IPS DF 19.7 (cell line): ENCODE measurements around the gene AAGAB.

Experiments used
- DNase-seq: peaks from one replicate; pipeline ENCODE4 v3.0.0-alpha.2; 2013; ENCODE audit warnings: low read depth, low spot score

Gene AAGAB

DNA sequence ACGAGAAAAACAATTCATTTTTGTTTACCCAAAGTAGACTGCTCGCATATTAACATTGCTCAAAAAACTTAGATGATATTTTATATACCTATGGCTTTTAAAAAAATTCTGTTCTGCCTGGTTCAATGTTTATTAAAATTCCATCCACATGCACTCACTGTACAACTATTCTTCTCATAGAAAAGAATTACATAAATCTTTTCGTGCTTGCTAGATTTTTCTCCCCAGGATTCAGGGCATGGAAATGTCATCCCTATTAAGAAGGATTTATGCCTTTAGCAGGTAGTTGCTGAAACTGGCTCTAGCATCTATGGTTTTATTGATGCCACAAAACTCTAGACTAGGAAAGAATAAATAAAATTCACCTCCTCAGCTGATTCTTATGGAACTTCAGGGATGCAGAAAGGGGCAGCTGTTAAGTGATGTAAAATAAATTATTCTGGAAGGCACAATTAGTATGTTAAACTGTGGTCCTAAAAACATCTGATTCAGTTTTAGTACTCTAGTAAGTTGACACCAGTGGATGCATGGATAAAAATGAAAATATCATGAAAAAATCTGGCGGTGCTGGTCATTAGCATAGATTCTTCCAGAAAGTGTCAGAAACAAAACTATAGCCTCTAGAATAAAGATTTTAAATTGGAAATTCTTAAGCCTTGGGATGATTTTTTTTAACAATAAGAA lies 41.6 kb downstream of the AAGAB start:
- DNase-seq, result no peak

DNA sequence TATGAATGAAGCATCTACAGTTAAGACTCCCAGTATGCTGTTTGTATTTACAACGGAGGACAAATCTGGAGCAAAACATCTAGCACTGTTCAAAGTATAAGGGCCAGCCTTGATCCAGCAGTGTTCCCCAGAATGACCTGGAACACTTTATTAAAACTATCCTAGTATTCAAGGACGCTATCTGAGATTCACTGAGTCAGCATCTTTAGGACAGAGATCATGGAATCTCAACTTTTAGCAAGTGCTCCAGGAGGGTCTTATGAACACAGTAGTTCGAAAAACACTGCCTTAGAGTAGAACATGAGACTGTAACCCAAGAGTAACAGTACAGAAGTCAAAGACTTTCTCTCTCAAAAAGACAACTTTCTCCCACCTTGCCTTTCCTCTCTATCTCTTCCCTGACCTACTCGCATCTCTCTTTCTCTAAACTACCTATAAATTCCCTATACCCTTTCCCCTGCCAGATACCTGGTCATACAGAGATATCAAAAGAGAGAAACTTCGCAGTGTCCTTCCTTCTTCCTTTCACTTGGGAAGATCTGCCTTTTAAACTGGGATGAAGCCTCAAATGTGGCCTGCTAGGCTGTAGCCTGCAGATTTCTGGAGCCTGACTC lies 43.8 kb downstream of the AAGAB start:
- no peak for DNase-seq

DNA sequence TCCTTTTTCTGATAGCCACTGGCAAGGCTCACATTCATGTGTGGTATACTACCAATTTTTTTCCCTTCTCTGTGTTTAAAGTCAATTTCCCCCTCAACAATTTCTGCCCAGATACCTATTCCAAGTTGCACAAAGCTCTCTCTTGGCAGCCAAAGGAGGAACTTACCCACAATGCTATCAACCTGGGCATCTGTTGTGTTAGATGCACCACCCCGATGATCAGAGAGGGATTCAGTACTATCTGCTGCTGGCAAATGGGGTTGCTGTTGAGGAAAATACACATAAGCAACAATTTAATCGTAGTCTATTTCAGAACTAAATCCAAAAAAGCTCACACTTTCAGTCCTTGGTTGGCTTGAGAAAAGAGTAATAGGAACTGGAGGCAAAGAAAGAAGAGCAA lies 46.1 kb downstream of the AAGAB start:
- DNase-seq, result no peak

DNA sequence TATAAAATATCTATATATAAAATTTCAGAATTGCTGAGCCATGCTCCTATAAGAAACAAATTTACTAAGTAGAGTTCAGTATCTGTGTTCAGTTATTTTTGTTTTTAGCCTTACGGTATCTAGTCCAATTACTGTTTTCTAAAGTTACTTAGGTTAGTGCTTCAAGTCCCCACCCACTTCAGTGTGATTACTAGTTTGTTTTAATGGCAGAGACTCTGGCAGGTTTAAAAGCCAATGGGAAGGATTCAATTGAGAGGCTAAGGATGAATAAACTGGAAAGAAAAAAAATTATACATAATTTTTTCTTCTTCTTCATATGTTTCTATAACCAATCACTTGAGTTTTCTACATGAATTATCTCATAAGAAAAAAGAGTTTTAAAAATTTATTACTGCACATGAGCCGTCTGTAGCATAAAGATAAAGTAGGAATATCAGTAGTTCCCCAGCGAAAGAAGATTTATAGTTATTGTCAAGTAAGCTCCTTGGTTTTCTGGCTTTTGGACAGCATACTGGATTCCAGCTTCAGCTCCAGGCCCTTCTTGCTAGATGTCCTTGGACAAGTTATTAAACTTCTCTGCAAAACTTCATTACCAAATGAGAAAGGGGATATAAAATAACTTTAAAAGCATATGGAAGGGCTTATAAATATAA lies 46.8 kb downstream of the AAGAB start:
- DNase-seq, result no peak

DNA sequence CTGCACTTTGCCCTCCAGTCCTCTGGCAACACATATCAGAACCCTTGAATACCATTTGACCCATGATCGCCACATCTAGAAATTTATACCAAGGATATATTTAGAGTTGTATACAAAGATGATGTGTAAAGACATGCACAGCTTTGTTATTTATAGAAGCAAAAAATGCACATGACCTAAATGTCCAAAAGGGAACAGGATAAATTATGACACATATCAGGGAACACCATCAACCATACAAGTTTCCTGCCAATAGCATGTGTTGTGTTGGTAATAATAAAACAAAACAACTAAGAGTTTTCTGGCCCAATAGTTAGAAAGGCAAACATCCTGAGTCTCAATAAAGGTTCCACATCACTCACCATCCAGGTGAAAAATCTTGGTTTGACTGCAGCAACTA lies 51.5 kb downstream of the AAGAB start:
- DNase-seq, result no peak

DNA sequence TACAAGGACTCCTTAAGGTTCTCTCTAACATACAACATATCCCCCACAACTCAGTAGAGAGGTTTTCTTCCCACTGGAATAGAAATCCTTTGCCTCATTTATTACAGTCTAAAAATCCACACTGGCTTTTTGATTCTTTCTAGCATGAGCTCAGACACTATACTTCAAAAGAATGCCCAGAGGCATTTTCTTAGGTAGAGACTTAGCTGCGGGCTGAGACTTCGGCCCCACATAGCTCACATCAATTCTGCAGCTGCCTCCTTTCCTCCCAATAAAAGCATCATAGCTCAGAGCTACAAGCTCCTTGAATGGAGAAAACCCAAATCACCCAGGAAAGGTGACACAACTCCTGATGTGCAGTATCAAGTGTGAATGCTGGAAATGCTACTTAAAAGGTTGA lies 52.4 kb downstream of the AAGAB start:
- DNase-seq, result no peak

DNA sequence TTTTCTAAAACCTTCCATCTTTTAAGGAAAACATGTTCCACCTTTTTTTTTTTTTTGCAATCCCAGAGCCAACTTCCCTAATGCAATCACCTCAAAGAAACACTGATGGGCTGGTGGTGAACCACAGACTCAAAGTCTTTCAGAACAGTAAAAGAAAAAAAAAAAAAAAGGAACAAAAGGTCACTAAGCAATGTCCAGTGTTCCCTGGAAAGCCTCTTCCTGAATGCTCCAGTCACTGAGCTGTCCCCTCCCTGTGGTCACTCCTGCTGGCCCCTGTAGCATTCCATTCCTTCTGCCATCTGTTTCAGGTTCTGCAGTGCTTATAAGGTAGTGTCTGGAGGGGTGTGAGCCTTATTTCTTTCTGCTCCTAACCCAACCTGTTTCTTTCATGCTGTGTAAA lies 53.3 kb downstream of the AAGAB start:
- no peak for DNase-seq

DNA sequence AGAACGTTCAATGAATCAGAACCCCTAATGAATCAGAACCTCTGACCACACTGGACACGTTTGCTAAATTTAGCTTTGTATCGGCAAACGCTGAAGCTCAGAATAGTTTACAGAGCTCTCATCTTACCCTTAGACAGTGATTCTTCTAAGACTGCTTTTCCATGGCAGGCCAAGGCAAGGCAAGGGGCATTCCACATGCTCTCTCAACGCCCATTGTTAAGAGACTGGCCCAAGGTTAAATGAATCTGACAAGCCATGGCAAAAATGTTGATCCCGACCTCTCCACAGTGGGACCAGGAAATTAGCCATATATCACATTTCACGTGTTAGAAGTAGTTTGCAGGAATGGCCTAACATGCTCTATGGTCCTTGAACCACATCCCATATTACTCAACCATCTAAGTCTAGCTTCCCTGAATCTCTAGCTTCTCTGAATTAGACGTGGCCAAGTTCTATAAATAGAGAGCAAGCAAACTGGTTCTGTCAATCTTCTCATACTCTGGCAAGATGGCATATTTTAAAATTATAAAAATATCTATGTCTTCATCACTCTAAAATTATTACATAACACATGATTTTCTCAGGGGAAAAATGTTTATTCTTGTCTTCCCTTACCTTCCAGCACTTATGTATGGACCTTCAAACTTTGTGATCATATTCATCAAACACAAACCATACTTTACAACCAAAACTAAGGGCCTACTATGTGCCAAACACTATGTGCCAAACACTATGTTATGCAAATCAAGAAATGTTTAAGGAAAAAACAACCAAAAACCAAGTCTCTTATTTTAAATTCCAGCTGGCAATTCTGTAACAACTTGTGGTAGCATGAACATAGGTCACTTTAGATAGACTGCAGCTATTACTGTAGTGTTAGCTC lies 54.3 kb downstream of the AAGAB start:
- DNase-seq, result no peak

DNA sequence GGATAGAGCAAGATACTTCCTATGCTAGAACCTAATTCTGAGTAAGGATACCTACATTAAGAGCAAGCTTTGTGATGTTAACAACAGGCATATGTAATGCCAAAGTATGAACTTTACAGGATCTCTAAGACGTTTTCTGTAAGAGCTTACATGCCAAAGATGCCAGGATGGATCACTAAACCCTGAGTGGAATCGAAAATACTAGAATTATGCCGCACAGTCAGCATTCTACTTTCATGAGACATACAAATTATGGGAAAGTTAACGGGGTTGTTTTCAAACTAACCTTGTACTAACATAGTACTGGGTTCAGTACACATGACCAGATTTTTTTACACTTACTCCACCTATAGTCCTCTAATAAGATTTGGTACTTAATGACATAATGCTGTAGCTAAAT lies 55.1 kb downstream of the AAGAB start:
- DNase-seq, result no peak

DNA sequence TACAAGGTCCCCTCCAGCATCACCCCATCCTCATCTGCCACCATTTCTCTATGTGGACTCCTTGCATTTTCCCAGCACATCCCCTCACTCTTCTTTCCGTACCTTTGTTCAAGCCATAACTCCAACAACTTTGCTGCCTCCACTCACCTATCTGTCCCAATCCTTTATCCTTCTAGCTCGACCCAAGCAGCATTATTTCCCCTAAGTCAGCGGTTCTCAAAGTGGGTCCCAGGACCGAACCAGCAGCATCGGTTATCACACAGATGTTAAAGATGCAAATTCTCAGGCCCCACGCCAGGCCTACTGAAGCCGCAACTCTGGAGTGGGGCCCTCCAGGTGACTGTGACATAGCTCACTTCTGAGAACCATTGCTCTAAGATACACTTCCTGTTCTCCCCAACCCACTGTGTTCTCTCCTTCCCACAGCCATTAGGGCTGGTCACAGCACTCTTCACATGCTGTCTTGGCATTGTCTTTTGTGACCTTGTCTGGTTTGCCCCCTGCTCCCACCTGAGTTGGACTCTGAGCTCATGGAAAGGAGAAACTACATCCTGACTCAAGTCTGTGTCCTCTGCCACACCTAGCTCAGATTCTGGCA lies 56.2 kb downstream of the AAGAB start:
- DNase-seq, result no peak

DNA sequence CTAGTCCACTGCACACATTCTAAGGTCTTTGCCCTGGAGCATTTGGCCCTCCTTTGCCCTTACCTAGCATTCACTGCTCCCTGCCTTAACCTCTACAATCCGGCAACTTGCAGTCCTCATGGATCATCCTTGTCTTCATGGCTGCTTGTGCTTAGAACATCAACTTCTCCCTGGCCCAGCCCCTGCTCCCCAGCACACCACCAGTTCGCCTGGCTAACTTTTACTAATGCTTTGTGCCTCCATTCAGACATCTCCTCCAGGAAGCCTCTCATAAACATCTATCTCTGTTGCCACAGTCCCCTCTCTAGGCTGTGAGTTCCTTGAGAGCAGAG lies 57.1 kb downstream of the AAGAB start:
- DNase-seq, result no peak

DNA sequence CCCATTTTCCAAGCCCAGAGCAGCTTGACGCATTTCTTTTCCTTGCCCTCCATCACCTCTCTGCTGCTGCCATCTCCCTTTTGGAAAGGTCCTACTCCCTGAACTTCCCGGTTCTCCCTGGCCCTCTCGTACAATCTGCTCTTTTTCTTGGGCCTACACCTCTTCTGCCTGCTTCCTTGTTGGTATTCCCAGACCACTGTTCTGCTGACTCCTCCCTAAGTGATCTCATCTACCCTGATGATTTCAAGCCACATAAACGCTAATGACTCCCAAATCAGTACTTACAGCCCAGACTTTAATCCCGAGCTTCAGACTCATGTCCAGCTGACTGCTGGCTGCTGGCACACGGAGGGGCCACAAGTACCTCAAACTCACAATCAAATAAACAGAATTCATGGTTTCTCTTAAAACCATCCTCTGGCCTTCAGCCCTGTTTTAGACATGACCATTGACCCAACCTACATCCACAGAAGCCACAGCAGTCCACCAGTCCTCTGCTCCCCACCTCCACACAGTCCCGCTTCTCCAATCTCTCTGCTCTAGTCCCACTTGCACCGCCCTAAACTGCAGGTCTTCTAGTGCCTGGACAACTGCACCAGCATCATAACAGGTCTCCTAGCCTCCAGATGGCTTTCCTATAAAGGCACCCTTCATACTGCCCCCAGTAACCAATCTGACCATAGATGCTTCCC lies 57.6 kb downstream of the AAGAB start:
- DNase-seq, result no peak

DNA sequence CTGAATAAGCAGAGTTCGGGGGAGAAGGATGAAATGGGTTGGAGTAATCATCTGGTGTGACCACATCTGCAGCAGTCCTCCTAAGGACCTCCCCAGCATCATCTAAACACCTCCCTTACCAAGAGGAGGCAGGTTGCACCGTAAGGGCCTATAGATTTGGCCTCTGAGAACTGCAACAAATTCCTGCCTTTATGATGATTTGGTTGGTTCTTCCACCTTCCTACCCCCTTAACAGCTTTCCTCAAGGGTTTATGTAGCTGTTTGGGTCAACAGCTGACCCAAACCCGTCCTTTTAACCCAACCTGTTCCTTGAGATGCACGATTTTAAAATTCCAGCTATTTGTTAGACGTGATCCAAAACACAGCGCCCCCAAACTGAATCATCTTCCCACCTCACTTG lies 58.2 kb downstream of the AAGAB start:
- no peak for DNase-seq

DNA sequence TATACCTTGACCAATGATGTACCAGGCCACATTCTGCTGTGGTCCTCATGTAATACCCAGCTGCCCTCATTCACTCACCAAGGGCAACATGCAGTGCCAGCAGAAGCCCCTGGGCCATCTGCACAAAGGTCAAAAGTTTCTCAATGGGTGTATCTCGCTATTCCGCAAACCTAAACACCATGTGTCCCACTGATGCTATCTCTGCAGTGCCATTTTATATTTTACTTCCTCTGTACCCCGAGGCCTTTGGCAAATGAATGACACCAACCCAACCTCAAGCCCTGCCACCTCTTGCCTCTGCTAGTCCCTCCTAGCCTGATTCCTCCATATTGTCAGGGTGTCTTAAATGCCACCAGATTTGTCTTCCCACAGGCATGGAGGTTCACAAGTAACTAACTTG lies 59.2 kb downstream of the AAGAB start:
- DNase-seq, result no peak

DNA sequence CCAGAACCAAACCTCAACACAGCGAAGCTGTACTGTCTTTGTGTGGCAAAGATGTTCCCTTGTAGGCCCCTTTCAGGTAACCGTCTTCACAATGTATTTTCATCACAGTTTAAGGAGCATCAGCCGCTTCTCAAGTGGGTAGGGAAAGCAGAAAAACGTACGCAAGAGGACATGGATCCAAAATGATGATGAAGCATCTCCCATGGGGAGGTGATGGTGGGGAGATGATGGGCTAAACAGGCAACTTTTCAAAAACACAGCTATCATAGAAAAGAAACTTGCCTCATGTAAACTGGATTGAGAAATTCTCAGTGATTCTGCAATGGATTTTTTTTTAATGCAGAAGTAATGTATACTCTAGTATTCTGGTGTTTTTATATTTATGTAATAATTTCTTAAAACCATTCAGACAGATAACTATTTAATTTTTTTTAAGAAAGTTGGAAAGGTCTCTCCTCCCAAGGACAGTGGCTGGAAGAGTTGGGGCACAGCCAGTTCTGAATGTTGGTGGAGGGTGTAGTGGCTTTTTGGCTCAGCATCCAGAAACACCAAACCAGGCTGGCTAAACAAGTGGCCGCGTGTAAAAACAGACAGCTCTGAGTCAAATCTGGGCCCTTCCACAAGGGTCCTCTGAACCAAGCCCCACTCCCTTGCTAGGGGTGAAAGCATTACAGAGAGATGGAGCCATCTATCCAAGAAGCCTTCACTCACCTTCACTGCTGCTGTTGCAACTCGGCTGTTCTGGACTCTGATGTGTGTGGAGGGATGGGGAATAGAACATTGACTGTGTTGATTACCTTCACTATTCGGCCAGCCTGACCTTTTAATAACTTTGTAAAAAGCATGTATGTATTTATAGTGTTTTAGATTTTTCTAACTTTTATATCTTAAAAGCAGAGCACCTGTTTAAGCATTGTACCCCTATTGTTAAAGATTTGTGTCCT lies 60.0 kb downstream of the AAGAB start:
- no peak for DNase-seq

DNA sequence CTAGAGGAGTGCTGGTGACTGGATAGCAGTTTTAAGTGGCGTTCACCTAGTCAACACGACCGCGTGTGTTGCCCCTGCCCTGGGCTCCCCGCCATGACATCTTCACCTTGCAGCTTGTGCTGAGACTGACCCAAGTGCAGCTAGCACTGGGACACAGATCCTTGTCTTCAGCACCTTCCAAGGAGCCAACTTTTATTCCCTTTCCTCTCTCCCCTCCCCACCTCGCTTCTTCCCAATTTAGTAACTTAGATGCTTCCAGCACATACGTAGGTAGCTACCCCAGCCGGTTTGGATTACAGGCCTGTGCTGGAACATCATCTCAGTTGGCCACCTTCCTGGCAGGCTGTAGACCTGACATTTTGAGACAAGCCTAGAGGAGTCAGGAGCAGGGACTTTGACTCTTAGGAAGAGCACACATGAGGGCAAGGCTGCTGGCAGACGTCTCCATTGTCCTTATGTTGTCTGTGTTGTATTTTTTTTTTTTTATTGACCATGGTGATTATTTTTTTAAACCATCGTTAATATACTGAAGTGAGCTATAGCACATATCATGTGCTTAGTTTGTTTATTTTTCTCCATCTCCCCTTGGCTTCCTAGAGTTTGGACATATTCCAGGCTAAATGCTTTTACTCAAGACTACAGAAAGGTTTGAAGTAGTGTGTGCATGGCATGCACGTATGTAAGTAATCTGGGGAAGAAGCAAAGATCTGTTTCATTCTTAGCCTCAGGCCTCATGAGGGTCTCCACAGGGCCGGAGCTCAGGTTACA lies 61.1 kb downstream of the AAGAB start:
- no peak for DNase-seq

DNA sequence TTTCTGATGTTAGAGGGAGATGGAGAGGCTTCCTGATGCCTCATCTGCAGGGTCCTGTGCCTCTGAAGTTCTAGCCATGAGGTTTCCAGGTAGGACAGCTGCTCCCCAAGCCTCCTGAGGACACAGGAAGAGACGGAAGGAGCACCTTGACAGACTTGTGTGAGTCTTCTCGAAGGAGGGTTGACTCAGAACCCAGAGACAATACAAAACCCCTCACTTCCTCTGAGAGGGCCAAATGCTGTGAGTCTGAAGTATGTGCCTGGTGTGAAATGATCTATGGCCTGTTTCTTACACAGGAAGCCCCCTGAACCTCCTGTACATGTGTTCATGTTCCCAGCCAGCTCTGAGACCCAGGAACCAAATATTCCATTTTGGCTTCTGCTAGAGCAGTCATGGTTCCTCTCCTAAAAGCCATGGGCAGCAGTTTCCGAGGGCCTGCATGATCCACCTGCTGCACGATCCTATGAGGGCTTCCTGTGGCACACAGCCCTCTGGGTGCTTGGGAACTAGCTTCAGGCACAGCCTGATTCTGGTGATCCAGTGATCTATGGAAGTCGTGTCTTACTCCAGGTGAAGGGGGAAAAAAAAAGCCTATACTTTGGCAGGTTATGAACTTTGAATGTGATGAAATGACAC lies 62.2 kb downstream of the AAGAB start:
- DNase-seq, result no peak

DNA sequence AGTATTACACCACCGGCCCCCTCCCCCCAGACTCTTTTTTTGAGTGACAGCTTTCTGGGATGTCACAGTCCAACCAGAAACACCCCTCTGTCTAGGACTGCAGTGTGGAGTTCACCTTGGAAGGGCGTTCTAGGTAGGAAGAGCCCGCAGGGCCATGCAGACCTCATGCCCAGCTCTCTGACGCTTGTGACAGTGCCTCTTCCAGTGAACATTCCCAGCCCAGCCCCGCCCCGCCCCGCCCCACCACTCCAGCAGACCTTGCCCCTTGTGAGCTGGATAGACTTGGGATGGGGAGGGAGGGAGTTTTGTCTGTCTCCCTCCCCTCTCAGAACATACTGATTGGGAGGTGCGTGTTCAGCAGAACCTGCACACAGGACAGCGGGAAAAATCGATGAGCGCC lies 63.6 kb downstream of the AAGAB start:
- no peak for DNase-seq

DNA sequence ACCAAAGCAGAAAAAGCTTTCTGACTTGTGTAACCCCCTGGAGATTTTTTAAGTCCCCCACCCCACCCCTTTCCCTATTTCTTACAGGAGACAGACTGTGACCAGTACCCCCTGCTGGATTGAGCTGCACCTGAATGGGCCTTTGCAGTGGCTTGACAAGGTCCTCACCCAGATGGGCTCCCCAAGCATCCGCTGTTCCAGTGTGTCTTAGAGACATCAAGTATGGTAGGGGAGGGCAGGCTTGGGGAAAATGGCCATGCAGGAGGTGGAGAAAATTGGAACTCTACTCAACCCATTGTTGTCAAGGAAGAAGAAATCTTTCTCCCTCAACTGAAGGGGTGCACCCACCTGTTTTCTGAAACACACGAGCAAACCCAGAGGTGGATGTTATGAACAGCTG lies 64.1 kb downstream of the AAGAB start:
- no peak for DNase-seq
